A549 (cell line): ENCODE data around the gene RBM46. TPM values are rescaled to one million over a fixed set of nuclear protein-coding genes. Genes with fewer than 3 reads are reported as not detected.

Experiments
- ATAC-seq, 2 experiments: fragments of 200-7000 bp in 1 of 2; fragments of >200 bp in 1 of 2; cut with Nextera tagmentation in 1 of 2; cut with Tn5 transposase in 1 of 2; 3 replicates each; pipeline versions ENCODE4 v1.8.0 to v1.9.1; 2018 to 2020; ENCODE audit warnings: mild to moderate bottlenecking in 1 of 2, moderate library complexity in 1 of 2
- CTCF ChIA-PET: fragments of 300-600 bp; sonication (Branson Sonifier 250); formaldehyde crosslinking; extraction: SDS; loops from one replicate; lab custom pipeline; 2021; ENCODE audit warnings: antibody characterized with exemption, inconsistent platforms; lab: Yijun Ruan, JAX
- POLR2A ChIA-PET: fragments of 350-600 bp; formaldehyde crosslinking; extraction: SDS; loops from one replicate; lab custom pipeline; 2021; ENCODE audit warnings: antibody characterized with exemption, inconsistent platforms; lab: Yijun Ruan, JAX
- DNase-seq, 2 experiments: peaks; one replicate each; pipeline versions ENCODE4 v3.0.0 to v3.0.0-alpha.2; 2011 to 2016; ENCODE audit warnings: low read depth in 1 of 2, low spot score in 1 of 2
- FAIRE-seq: peaks from 2 replicates; lab custom pipeline; 2011; peaks lifted over from hg19 to GRCh38; lab: Jason Lieb, UNC
- H3K27ac ChIP-seq, 2 experiments: fragments of >200 bp; sonication (Bioruptor Twin); formaldehyde crosslinking; 3 replicates each; pipeline ENCODE4 v1.5.1; 2016 to 2017
- H3K4me1 ChIP-seq: fragments of >200 bp; sonication (Bioruptor Twin); formaldehyde crosslinking; 3 replicates; pipeline ENCODE4 v1.6.1; 2016
- H3K4me2 ChIP-seq: fragments of >200 bp; sonication (Bioruptor Twin); formaldehyde crosslinking; 3 replicates; pipeline ENCODE4 v1.6.1; 2016
- H3K4me3 ChIP-seq: fragments of >200 bp; sonication (Bioruptor Twin); formaldehyde crosslinking; 3 replicates; pipeline ENCODE4 v1.5.1; 2016
- H3K9me3 ChIP-seq: fragments of >200 bp; sonication (Bioruptor Twin); formaldehyde crosslinking; 3 replicates; pipeline ENCODE4 v1.6.1; 2016
- CBX2 ChIP-seq: fragments of 200-600 bp; sonication (generic); IDR thresholded peaks from 2 replicates; pipeline ENCODE4 v1.6.1; 2016; ENCODE audit warnings: low read depth, mild to moderate bottlenecking, borderline replicate concordance
- CEBPB ChIP-seq, 2 experiments: fragments of >200 bp in 1 of 2; sonication (Bioruptor Twin) in 1 of 2; formaldehyde crosslinking in 1 of 2; IDR thresholded peaks; 2 replicates each; pipeline ENCODE4 v1.6.1; 2012 to 2016
- CHD4 ChIP-seq: fragments of 200-600 bp; sonication (generic); IDR thresholded peaks from 2 replicates; pipeline ENCODE4 v1.6.1; 2016; ENCODE audit warnings: antibody characterized with exemption, mild to moderate bottlenecking, borderline replicate concordance
- EHF ChIP-seq: fragments of 250-450 bp; sonication (Bioruptor Pico); IDR thresholded peaks from 2 replicates; pipeline ENCODE4 v1.5.0; 2020; ENCODE audit warnings: mild to moderate bottlenecking
- FOXS1 ChIP-seq: fragments of 250-450 bp; sonication (Bioruptor Pico); IDR thresholded peaks from 2 replicates; pipeline ENCODE4 v1.5.0; 2020; ENCODE audit warnings: mild to moderate bottlenecking, moderate library complexity
- HEYL ChIP-seq: fragments of 250-450 bp; sonication (Bioruptor Pico); IDR thresholded peaks from 2 replicates; pipeline ENCODE4 v1.8.0; 2021; ENCODE audit warnings: mild to moderate bottlenecking, moderate library complexity
- HOXB13 ChIP-seq: fragments of 250-450 bp; sonication (Bioruptor Pico); IDR thresholded peaks from 2 replicates; pipeline ENCODE4 v1.5.0; 2020; ENCODE audit warnings: low read depth, mild to moderate bottlenecking, moderate library complexity
- NR3C1 ChIP-seq: fragments of >200 bp; sonication (Bioruptor Twin); formaldehyde crosslinking; IDR thresholded peaks from 3 replicates; pipeline ENCODE4 v1.6.1; 2017
- PHF8 ChIP-seq: fragments of 200-600 bp; sonication (generic); IDR thresholded peaks from 2 replicates; pipeline ENCODE4 v1.6.1; 2016; ENCODE audit warnings: low read depth, mild to moderate bottlenecking, antibody characterized with exemption, moderate library complexity, borderline replicate concordance
- POLR2AphosphoS2 ChIP-seq: conservative IDR thresholded peaks from 2 replicates; pipeline ENCODE4 v1.6.1; 2012; ENCODE audit warnings: low read length, improper control_type of control experiment, inconsistent platforms
- SREBF2 ChIP-seq: fragments of 450-650 bp; IDR thresholded peaks from 2 replicates; pipeline ENCODE4 v1.6.1; 2014; ENCODE audit warnings: mild to moderate bottlenecking, moderate library complexity
- TFCP2L1 ChIP-seq: fragments of 250-450 bp; sonication (Bioruptor Pico); IDR thresholded peaks from 2 replicates; pipeline ENCODE4 v1.5.0; 2021; ENCODE audit warnings: mild to moderate bottlenecking
- TP53 ChIP-seq: fragments of 250-450 bp; sonication (Bioruptor Pico); IDR thresholded peaks from 2 replicates; pipeline ENCODE4 v1.5.0; 2021; ENCODE audit warnings: mild to moderate bottlenecking, moderate library complexity
- ZNF302 ChIP-seq: fragments of 250-450 bp; sonication (Bioruptor Pico); IDR thresholded peaks from 2 replicates; pipeline ENCODE4 v1.9.0; 2021; ENCODE audit warnings: inconsistent platforms, mild to moderate bottlenecking, moderate library complexity
- WGBS: methylation state at CpG from one replicate; pipeline ENCODE4 v1.1.6; 2017; ENCODE audit errors: missing lambda C conversion rate; 5-methylcytosine and 5-hydroxymethylcytosine counted together
- polyA plus RNA-seq, 4 experiments: library from polyadenylated mRNA; depleted of rRNA in 3 of 4; stranded (reverse); fragments of >200 nt; fragmentation: RNase III in 1 of 4; extraction: RNeasy Plus Mini Kit Qiagen cat#74134 plus additional on column Dnase treatment in 1 of 4; gene quantifications; 2 replicates in 3 of 4; 3 replicates in 1 of 4; pipeline ENCODE4 v1.2.3, GENCODE V29; 2011 to 2017
- TF ChIP-seq, protein P1 (sequence below): fragments of 250-450 bp; sonication (Bioruptor Pico); IDR thresholded peaks from 2 replicates; pipeline ENCODE4 v1.5.0; 2020; ENCODE audit warnings: low read depth, mild to moderate bottlenecking, moderate library complexity
- TF ChIP-seq, protein P2 (sequence below): fragments of >200 bp; sonication (Bioruptor Twin); formaldehyde crosslinking; IDR thresholded peaks from 3 replicates; pipeline ENCODE4 v1.6.1; 2016
- TF ChIP-seq, protein P3 (sequence below): fragments of >200 bp; sonication (Bioruptor Twin); formaldehyde crosslinking; IDR thresholded peaks from 3 replicates; pipeline ENCODE4 v1.5.1; 2016
- TF ChIP-seq, protein P4 (sequence below): fragments of 200-600 bp; sonication (generic); IDR thresholded peaks from 2 replicates; pipeline ENCODE4 v1.6.1; 2016; ENCODE audit warnings: antibody characterized with exemption, mild to moderate bottlenecking, moderate library complexity
- TF ChIP-seq, protein P5 (sequence below): fragments of 450-650 bp; IDR thresholded peaks from 2 replicates; pipeline ENCODE4 v1.6.1; 2014; ENCODE audit warnings: antibody characterized with exemption
- TF ChIP-seq, protein P6 (sequence below): fragments of 150-350 bp; IDR thresholded peaks from 2 replicates; pipeline ENCODE4 v1.6.1; 2014; ENCODE audit warnings: low read depth, mild to moderate bottlenecking, low read length
- TF ChIP-seq, protein P7 (sequence below): fragments of >200 bp; sonication (Bioruptor Twin); formaldehyde crosslinking; IDR thresholded peaks from 2 replicates; pipeline ENCODE4 v1.6.1; 2016

RBM46 gene
- polyA plus RNA-seq, 2 of the 4 experiments (the other 2 are of a cell fraction): not detected

DNA sequence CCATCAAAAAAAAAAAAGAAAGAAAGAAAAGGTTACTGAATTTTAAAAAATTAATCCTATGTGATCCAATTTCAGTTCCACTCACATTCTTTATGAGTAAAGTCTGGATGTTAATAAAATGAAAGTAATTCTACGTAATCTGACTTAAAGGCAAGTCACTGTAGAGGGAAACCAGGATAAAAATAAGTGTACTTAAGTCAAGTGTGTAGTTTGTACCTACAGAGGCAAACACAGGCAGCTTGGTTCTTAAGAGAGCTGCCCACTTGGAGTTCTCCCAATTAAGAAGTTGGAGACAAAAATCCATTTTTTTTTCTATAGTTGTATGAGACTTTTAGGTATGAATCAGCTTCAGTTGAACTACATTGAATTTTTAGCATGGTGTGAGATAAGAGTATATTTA is 44.3 kb upstream of the RBM46 start (continued):
- no peak for TF ChIP-seq TP53 (CRISPR knock-in tag)
- TF ChIP-seq SREBF2: no peak

DNA sequence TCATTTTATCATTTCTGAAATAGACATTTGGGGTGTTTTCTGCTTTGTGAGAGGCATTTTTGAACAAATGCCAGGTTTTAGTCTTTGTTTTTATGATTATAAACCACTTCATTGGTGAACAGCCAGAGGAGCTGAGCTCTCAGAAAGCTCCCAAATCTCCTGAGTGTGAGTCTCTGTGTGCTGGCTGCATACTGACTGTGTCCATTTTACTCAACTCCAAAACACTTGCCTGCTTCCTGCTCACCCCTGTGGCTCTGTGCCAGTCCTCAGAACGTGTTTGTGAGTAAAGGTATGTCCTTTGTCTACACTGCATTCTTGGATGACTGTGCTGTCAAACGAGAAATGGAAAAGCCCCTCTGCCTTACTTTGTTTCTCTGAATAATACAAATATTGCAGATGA is 42.6 kb upstream of the RBM46 start:
- TF ChIP-seq, protein P1, sequence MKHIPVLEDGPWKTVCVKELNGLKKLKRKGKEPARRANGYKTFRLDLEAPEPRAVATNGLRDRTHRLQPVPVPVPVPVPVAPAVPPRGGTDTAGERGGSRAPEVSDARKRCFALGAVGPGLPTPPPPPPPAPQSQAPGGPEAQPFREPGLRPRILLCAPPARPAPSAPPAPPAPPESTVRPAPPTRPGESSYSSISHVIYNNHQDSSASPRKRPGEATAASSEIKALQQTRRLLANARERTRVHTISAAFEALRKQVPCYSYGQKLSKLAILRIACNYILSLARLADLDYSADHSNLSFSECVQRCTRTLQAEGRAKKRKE (CRISPR knock-in tag): no peak
- TF ChIP-seq CEBPB (IDR thresholded peaks at IDR 0.05) (no peak), HOXB13 (CRISPR knock-in tag) (no peak), CHD4 (no peak), PHF8 (no peak), ZNF302 (CRISPR knock-in tag) (no peak), NR3C1 (no peak), POLR2AphosphoS2 (no peak), FOXS1 (CRISPR knock-in tag) (no peak), CBX2 (no peak)
- TF ChIP-seq, protein P2, sequence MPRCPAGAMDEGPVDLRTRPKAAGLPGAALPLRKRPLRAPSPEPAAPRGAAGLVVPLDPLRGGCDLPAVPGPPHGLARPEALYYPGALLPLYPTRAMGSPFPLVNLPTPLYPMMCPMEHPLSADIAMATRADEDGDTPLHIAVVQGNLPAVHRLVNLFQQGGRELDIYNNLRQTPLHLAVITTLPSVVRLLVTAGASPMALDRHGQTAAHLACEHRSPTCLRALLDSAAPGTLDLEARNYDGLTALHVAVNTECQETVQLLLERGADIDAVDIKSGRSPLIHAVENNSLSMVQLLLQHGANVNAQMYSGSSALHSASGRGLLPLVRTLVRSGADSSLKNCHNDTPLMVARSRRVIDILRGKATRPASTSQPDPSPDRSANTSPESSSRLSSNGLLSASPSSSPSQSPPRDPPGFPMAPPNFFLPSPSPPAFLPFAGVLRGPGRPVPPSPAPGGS: no peak
- TF ChIP-seq, protein P3, sequence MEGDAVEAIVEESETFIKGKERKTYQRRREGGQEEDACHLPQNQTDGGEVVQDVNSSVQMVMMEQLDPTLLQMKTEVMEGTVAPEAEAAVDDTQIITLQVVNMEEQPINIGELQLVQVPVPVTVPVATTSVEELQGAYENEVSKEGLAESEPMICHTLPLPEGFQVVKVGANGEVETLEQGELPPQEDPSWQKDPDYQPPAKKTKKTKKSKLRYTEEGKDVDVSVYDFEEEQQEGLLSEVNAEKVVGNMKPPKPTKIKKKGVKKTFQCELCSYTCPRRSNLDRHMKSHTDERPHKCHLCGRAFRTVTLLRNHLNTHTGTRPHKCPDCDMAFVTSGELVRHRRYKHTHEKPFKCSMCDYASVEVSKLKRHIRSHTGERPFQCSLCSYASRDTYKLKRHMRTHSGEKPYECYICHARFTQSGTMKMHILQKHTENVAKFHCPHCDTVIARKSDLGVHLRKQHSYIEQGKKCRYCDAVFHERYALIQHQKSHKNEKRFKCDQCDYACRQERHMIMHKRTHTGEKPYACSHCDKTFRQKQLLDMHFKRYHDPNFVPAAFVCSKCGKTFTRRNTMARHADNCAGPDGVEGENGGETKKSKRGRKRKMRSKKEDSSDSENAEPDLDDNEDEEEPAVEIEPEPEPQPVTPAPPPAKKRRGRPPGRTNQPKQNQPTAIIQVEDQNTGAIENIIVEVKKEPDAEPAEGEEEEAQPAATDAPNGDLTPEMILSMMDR: no peak
- TF ChIP-seq, protein P4, sequence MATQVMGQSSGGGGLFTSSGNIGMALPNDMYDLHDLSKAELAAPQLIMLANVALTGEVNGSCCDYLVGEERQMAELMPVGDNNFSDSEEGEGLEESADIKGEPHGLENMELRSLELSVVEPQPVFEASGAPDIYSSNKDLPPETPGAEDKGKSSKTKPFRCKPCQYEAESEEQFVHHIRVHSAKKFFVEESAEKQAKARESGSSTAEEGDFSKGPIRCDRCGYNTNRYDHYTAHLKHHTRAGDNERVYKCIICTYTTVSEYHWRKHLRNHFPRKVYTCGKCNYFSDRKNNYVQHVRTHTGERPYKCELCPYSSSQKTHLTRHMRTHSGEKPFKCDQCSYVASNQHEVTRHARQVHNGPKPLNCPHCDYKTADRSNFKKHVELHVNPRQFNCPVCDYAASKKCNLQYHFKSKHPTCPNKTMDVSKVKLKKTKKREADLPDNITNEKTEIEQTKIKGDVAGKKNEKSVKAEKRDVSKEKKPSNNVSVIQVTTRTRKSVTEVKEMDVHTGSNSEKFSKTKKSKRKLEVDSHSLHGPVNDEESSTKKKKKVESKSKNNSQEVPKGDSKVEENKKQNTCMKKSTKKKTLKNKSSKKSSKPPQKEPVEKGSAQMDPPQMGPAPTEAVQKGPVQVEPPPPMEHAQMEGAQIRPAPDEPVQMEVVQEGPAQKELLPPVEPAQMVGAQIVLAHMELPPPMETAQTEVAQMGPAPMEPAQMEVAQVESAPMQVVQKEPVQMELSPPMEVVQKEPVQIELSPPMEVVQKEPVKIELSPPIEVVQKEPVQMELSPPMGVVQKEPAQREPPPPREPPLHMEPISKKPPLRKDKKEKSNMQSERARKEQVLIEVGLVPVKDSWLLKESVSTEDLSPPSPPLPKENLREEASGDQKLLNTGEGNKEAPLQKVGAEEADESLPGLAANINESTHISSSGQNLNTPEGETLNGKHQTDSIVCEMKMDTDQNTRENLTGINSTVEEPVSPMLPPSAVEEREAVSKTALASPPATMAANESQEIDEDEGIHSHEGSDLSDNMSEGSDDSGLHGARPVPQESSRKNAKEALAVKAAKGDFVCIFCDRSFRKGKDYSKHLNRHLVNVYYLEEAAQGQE: no peak
- TF ChIP-seq, protein P5, sequence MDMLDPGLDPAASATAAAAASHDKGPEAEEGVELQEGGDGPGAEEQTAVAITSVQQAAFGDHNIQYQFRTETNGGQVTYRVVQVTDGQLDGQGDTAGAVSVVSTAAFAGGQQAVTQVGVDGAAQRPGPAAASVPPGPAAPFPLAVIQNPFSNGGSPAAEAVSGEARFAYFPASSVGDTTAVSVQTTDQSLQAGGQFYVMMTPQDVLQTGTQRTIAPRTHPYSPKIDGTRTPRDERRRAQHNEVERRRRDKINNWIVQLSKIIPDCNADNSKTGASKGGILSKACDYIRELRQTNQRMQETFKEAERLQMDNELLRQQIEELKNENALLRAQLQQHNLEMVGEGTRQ: no peak
- DNase-seq (no peak), ATAC-seq (no peak), FAIRE-seq (no peak)
- Histone ChIP-seq H3K4me2 (no peak overlapping the region), H3K4me3 (no peak overlapping the region), H3K27ac (no peak overlapping the region), H3K4me1 (no peaks in the 10 kb centered on the region), H3K9me3 (no peaks in the 10 kb centered on the region)
- 0% methylated on average over 2 of the region's 2 CpGs for WGBS
- ChIA-PET POLR2A (no interaction called here), CTCF (no interaction called here)

DNA sequence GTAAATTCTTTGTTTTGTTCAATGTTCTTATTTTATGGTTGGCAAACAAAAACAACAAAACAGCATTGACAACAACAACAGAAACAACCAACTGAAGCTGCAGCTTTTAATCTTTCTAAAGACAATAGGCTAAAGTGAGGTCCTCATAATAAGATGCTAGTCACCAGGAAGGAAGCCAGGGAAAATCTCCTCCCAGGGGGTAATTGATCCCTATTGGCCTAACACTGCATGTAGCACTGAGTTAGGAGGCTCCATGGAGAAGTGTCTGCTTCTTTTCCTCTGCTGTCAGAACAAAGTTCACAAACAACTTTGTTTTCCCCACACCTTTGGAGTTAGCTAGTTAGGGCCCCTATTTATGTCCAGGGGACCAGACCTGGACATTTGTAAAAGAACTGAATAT is 42.0 kb upstream of the RBM46 start:
- no peak for DNase-seq
- POLR2A ChIA-PET: no interaction called here
- no peak for FAIRE-seq
- TF ChIP-seq EHF (CRISPR knock-in tag) (no peak), HEYL (CRISPR knock-in tag) (no peak), TFCP2L1 (CRISPR knock-in tag) (no peak)
- TF ChIP-seq, protein P6, sequence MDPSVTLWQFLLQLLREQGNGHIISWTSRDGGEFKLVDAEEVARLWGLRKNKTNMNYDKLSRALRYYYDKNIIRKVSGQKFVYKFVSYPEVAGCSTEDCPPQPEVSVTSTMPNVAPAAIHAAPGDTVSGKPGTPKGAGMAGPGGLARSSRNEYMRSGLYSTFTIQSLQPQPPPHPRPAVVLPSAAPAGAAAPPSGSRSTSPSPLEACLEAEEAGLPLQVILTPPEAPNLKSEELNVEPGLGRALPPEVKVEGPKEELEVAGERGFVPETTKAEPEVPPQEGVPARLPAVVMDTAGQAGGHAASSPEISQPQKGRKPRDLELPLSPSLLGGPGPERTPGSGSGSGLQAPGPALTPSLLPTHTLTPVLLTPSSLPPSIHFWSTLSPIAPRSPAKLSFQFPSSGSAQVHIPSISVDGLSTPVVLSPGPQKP: no peak
- TF ChIP-seq, protein P7, sequence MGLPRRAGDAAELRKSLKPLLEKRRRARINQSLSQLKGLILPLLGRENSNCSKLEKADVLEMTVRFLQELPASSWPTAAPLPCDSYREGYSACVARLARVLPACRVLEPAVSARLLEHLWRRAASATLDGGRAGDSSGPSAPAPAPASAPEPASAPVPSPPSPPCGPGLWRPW: no peak
- TF ChIP-seq, all 56 proteins: peak for 0
- Histone ChIP-seq H3K27ac (no peak overlapping the region), H3K4me3 (no peak overlapping the region), H3K4me2 (no peak overlapping the region), H3K9me3 (no peaks in the 10 kb centered on the region), H3K4me1 (peaks cover 2% of the 10 kb centered on the region; the same call in 1 of the 3 replicates)
- CTCF ChIA-PET: no interaction called here
- ATAC-seq: no peak
